Lower leg skin (tissue), 3 donors: ENCODE measurements around the gene NUP50.

Experiments
- CTCF ChIP-seq, 3 donors: fragments of 450-650 bp; IDR thresholded peaks; one replicate each; pipeline ENCODE4 v1.5.1; 2016; ENCODE audit warnings: antibody characterized with exemption in 3 of 3, mild to moderate bottlenecking in 3 of 3, moderate library complexity in 2 of 3
- POLR2A ChIP-seq, 2 donors: fragments of 450-650 bp; IDR thresholded peaks; one replicate each; pipeline ENCODE4 v1.6.1; 2016 to 2017; ENCODE audit warnings: antibody characterized with exemption in 2 of 2, mild to moderate bottlenecking in 1 of 2, moderate library complexity in 1 of 2

- TF ChIP-seq CTCF (IDR thresholded peaks at IDR 0.05) (no peak), POLR2A (IDR thresholded peaks at IDR 0.05) (no peak)
Observed at GRCh38 chr22:45225732-45226502, 62.2 kb downstream of the NUP50 start.
